Mesothelial cell of epicardium (in vitro differentiated cells): ENCODE data around the gene GPR183. TPM values are rescaled to one million over a fixed set of nuclear protein-coding genes. Genes with fewer than 3 reads are reported as not detected.

ENCODE experiments used
- DNase-seq, 2 experiments: peaks; one replicate each; pipeline ENCODE4 v3.0.0; 2021; ENCODE audit warnings: low spot score in 2 of 2; ENCODE audit not compliant: unreplicated experiment in 2 of 2
- H3K27ac Mint-ChIP-seq: 2 replicates; pipeline ENCODE4 v1.8.0; 2021; ENCODE audit warnings: mixed read lengths
- H3K27me3 Mint-ChIP-seq: 2 replicates; pipeline ENCODE4 v1.8.0; 2021; ENCODE audit warnings: low read depth, mixed read lengths
- H3K36me3 Mint-ChIP-seq: 2 replicates; pipeline ENCODE4 v1.8.0; 2021; ENCODE audit warnings: mixed read lengths
- H3K4me1 Mint-ChIP-seq: 2 replicates; pipeline ENCODE4 v1.8.0; 2021; ENCODE audit warnings: mixed read lengths
- H3K4me3 Mint-ChIP-seq: 2 replicates; pipeline ENCODE4 v1.8.0; 2021; ENCODE audit warnings: mild to moderate bottlenecking, moderate library complexity, mixed read lengths
- H3K9me3 Mint-ChIP-seq: 2 replicates; pipeline ENCODE4 v1.8.0; 2021; ENCODE audit warnings: mixed read lengths
- total RNA-seq: library from RNA; stranded (reverse); gene quantifications from 3 replicates; pipeline ENCODE4 v1.2.1, GENCODE V29; 2021
- TF ChIP-seq, protein P1 (sequence below): fragments of 200-600 bp; sonication (generic); IDR thresholded peaks from one replicate; pipeline ENCODE4 v1.5.0; 2021; ENCODE audit warnings: antibody characterized with exemption; ENCODE audit not compliant: unreplicated experiment

Gene GPR183
- total RNA-seq, 1 donor from 2014 or later: 0.25 TPM

DNA sequence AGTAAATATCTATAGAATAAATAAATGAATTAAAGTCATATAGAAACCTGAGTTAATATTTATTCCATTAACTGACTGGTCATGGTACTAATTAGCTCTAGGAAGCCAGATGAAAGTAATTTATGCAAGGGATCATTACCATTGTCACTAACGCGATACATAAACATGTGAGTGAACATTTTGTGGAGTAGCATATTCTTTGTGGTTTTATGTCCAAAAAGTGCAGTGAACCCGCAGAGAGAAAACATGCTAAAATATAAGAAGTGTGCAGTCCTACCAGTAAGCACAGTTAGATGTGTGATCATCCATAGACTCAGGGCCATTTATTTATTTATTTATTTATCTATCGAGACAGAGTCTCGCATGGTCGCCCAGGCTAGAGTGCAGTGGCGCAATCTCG, 1.6 kb downstream of the GPR183 start:
- Mint-ChIP-seq H3K9me3 (peaks cover 5% of the 10 kb centered on the region), H3K27me3 (no peaks in the 10 kb centered on the region), H3K4me3 (no peak overlapping the region), H3K27ac (no peak overlapping the region), H3K4me1 (peaks cover 14% of the 10 kb centered on the region), H3K36me3 (peaks cover 10% of the 10 kb centered on the region)
- TF ChIP-seq, protein P1, sequence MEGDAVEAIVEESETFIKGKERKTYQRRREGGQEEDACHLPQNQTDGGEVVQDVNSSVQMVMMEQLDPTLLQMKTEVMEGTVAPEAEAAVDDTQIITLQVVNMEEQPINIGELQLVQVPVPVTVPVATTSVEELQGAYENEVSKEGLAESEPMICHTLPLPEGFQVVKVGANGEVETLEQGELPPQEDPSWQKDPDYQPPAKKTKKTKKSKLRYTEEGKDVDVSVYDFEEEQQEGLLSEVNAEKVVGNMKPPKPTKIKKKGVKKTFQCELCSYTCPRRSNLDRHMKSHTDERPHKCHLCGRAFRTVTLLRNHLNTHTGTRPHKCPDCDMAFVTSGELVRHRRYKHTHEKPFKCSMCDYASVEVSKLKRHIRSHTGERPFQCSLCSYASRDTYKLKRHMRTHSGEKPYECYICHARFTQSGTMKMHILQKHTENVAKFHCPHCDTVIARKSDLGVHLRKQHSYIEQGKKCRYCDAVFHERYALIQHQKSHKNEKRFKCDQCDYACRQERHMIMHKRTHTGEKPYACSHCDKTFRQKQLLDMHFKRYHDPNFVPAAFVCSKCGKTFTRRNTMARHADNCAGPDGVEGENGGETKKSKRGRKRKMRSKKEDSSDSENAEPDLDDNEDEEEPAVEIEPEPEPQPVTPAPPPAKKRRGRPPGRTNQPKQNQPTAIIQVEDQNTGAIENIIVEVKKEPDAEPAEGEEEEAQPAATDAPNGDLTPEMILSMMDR: no peak
- no peak for DNase-seq

DNA sequence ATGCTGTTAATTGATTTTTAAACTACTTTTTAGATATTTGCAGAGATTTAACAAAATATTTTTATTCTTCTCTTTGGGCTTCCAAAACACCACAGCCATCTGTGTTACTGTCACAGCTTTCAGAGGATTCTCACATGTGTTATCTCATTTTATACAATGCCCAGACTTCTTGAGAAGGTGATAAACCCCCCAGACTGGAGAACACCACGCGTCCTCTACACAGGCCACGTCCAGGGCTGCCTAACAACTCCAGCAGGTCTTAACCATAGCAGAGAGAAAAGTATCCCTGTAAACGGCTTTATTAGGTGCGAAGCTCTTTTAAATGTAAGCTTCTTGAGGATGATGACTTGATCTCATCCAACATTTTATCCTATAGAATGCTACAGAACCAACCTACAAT, 2.0 kb downstream of the GPR183 start:
- TF ChIP-seq, protein P1: no peak
- no peak overlapping the region for H3K4me3 Mint-ChIP-seq
- H3K27me3 Mint-ChIP-seq: no peaks in the 10 kb centered on the region
- H3K4me1 Mint-ChIP-seq: peaks cover 14% of the 10 kb centered on the region
- peaks cover 5% of the 10 kb centered on the region for H3K9me3 Mint-ChIP-seq
- H3K36me3 Mint-ChIP-seq: peaks cover 10% of the 10 kb centered on the region
- H3K27ac Mint-ChIP-seq: no peak overlapping the region
- no peak for DNase-seq

DNA sequence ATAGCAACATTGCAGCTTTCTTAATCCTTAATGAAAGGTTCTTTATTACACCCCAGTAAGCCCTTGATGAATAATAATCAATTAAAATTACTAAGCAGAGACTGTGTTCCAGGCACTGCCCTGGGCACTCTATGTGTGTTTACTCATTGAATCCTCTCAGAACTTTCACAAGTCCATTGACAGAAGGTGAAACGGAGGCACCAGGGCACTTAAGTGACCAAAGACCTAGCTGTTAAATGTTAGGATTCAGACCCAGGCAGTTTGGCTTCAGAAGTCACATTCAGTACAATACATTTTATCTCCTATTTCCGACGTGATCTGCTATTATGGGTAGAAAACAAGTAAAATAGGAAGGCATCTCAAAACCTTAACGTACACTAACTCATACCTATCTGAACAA, 2.7 kb downstream of the GPR183 start:
- peaks cover 10% of the 10 kb centered on the region for H3K36me3 Mint-ChIP-seq
- H3K4me1 Mint-ChIP-seq: peaks cover 14% of the 10 kb centered on the region
- TF ChIP-seq, protein P1: no peak
- no peak overlapping the region for H3K27ac Mint-ChIP-seq
- H3K9me3 Mint-ChIP-seq: peaks cover 5% of the 10 kb centered on the region
- H3K27me3 Mint-ChIP-seq: no peaks in the 10 kb centered on the region
- no peak overlapping the region for H3K4me3 Mint-ChIP-seq
- no peak for DNase-seq

DNA sequence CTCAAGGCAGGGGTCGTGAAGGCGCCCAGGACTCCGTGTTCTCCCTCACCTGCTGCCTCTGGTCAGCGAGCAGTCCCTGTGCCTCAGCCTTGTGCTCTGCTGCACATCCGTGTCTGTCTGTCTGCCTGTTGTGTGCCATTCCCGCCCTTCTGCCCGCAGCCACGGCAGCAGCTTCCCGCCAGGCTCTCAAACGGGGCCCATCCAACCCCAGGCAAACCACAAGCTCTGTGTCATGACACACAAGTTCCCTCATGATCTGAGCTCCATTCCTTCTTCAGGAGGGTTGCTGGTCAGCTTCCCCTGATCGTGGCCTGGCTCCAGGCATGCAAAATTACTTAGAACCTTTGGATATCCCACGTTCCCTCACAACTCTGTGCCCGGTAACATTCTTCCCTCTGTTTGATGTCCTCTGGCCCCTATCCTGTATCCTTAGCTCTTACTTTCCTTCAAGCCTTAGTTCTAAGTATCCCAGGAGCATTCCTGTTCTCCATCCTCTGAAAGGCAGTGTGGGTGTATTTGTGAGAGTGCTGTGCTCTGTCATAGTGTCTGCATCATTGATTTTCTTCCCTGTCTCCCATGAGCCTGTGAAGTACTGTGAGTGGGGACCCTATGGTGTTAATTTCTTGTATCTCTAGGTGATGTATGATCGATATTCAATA, 3.2 kb downstream of the GPR183 start:
- TF ChIP-seq, protein P1: no peak
- Mint-ChIP-seq H3K9me3 (peaks cover 5% of the 10 kb centered on the region), H3K27me3 (no peaks in the 10 kb centered on the region), H3K4me3 (no peak overlapping the region), H3K36me3 (peaks cover 10% of the 10 kb centered on the region), H3K27ac (no peak overlapping the region), H3K4me1 (peaks cover 17% of the 10 kb centered on the region)
- no peak for DNase-seq

DNA sequence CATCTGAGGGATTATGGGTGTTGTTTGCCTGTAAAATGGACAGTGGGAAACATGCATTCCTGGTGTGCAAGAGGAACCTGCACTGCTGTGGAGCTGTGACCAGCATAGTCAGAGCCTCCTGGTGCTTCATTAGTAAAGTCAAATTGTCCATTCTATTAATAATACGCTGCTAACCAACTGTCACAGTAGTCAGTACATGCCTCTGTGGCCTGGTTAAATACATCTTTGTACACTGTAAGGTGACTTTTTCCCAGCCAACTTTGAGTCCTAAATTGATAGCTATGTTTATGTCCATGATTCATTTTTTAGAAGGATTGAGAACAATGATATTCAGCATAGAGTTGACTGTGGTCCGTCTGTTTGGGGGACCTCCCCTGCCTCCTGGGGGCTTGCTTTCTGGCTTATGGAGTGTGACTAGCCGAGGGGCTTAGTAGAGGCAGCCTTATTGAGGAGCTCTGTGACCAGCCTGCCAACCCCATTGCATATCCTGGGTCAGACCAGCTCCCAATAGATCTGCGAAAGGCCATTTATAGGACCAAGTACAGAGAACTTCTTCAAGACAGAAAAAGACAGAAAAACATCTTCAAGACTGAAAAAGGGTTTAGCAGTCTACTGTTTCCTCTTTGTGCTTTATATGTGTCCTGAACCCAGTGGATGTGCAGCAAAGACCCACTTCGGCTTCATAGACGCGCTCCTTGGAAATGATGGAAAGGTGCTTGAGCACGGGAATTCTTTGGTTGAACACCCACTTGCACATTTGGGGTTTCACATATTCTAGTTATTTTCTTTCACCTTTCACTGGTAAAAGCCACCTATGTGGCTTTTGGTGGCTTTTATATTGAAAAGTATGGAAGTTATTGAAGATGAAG, 4.3 kb downstream of the GPR183 start:
- H3K27me3 Mint-ChIP-seq: no peaks in the 10 kb centered on the region
- TF ChIP-seq, protein P1: no peak
- H3K9me3 Mint-ChIP-seq: no peaks in the 10 kb centered on the region
- peaks cover 14% of the 10 kb centered on the region for H3K4me1 Mint-ChIP-seq
- no peak overlapping the region for H3K27ac Mint-ChIP-seq
- no peak overlapping the region for H3K4me3 Mint-ChIP-seq
- no peak for DNase-seq
- peaks cover 2% of the 10 kb centered on the region for H3K36me3 Mint-ChIP-seq
